GM21576 (cell line): ENCODE data around the gene SSBP3.

ENCODE experiments used
- ATAC-seq: cut with Tn5 transposase; IDR thresholded peaks from one replicate; pipeline ENCODE4 v1.9.1; 2021; ENCODE audit warnings: mild to moderate bottlenecking, moderate library complexity; ENCODE audit not compliant: unreplicated experiment

Gene SSBP3

GRCh38 chr1:54312796-54313316, 93.3 kb downstream of the SSBP3 start:
- no peak for ATAC-seq

GRCh38 chr1:54311506-54311905, 94.7 kb downstream of the SSBP3 start:
- ATAC-seq, result no peak

- no peak for ATAC-seq
Measured at GRCh38 chr1:54310439-54311328, 95.5 kb downstream of the SSBP3 start.

GRCh38 chr1:54309631-54310366, 96.4 kb downstream of the SSBP3 start:
- no peak for ATAC-seq

DNA sequence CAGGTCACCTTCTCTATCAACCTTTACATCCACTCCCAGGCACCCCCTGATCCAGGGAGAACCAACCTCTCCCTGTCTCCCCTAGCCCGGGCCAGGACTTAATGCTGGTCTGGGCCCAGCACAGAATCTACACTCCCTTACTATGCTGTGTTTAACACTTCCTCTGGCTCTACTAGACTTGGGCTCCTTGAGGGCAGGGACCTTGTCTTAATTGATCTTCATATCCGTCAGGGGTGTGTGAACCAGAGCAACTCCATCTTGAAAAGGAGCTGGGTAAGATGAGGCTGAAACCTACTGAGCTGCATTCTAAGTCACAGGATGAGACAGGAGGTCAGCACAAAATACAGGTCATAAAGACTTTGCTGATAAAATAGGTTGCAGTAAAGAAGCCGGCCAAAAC, 98.9 kb downstream of the SSBP3 start:
- no peak for ATAC-seq

- no peak for ATAC-seq
Measured at GRCh38 chr1:54305906-54306514, 100.2 kb downstream of the SSBP3 start.

- no peak for ATAC-seq
Measured at GRCh38 chr1:54304518-54304917, 101.7 kb downstream of the SSBP3 start.

DNA sequence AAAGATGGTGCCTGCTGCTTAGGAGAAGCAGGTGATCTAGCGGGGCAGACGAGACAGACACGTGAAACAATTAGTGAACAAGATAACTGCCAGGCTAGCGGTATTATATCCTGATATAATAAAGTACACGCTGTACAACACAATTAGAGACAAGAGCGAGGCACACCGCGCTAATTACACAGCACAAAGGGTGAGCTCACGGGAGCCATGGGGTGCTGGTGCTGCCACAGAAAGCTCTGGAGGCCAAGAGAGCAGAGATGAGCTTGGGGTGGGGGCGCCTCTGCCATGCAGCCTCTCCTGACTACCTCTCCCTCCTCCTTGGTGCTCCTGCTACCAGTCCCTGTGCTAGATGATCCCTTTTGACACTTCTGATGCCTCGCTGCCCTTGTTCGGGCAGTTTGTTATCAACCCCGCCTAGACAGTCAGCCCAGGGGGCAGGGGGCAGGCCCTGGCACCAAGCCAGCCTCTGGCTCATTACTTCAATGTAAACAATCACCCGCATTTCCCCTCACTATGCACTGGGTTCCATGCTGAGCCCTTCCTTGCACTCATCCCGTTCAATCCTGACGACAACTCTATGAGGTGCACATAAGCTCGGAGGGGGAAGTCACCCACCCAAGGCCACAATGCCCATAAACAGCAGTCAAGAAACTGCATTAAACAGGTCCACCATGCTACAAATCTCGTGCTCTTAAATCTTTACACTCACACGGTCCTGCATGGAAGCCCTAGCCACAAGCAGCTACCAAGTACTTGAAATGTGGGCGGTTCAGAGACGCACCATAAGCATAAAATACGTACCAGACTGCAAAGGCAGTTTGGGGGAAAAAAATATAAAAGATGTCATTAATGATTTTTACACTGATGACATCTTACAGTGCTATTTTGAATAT, 103.0 kb downstream of the SSBP3 start:
- no peak for ATAC-seq

DNA sequence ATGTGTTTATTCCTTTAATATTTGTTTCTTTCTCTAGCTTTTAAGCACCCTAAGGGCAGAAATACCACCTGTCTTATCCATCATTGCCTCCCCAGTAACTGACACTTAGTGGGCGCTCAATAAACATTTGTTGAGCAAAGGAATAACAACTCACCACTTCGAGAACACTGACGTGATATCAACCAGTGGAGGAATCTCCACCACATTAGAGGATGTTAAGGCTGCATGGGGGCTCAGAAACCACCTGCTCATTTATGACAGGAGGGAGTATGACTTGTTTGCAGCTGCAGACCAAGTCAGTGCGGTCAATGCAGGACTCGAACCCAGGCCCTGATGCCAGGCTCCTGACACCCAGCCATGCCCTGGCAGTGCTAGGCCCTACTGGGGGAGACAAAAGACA, 103.6 kb downstream of the SSBP3 start:
- ATAC-seq, result no peak

GRCh38 chr1:54301497-54301896, 104.7 kb downstream of the SSBP3 start:
- no peak for ATAC-seq

DNA sequence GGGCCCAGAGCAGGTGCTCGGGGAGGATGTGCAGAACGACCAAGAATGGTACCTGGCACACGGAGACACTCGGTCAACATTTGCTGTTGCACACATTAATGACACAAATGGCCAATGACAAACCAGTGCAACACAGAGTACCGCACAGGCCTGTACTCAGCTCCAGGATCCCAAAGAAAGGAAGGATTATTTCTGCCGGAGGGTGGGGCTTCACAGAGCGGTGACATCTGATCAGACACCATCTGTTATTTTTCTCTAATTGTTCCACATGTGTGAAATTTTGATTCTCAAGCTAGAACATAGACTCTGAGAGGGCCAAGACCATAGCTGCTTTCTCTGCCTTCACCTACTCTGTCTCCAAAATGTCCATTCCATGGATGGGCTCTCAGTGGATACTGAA, 105.8 kb downstream of the SSBP3 start:
- no peak for ATAC-seq

- ATAC-seq, result no peak
Measured at GRCh38 chr1:54299037-54299436, 107.2 kb downstream of the SSBP3 start.

DNA sequence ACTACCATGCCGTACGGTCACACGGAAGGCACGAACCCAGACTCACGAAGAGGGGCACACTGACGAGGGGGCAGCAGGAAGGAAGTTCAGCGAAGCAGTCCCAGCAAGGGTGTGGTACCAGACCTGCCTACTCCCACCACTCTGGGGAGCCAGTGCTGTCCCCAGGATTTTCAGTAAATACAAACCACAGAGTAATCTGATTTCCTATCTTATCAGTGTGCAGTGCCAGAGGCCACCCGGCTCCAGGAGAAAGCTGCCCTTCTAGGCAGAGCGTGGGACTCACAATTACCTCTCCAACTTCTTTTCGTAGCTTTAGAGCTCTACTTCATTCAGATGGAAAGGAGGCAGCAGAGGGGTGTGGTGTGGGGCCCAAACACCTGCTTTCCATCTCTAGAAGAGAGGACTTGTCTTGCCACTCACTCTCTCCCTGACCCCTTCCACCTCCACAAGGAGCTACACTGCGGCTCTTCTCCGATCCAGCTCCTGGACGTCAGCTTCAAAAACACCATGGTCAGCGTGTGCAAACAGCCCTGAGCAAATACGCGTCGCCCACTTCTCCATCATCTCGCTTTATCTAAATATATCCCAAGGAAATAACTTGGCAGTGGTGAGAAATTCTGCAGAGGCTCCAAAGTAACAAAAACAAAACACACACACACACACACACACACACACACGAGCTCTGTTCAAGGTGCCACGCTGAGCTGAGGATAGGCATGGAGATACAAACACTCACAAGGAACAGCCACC, 107.7 kb downstream of the SSBP3 start:
- ATAC-seq, result no peak

- ATAC-seq, result no peak
Measured at GRCh38 chr1:54297596-54298283, 108.5 kb downstream of the SSBP3 start.

DNA sequence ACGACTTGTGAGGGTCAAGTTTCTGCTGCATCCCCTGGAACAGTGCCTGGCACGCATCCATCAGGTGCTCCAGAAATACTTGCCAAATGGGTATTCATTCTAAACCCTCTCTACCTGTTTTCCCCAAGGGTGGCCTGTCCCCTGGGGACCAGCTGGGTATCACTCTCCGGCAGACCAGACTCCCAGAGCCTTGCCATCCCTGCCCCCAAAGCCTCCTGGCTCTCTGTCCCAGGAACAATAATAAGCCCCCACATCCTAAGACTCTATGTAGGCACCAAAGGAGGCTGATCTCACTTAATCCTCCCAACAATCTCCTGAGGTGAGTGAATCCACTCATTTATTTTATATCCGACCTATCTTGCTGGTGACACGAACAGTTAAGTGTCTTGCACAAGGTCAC, 109.5 kb downstream of the SSBP3 start:
- ATAC-seq, result no peak

GRCh38 chr1:54294887-54295286, 111.3 kb downstream of the SSBP3 start:
- no peak for ATAC-seq

GRCh38 chr1:54292002-54292911, 113.9 kb downstream of the SSBP3 start:
- ATAC-seq, result no peak
